ENCODE results near the gene SCAF4.

- TF ChIP-seq CTCF (conservative IDR thresholded peaks at IDR 0.05; ENCODE audit: low read length) (no peak), EZH2phosphoT487 (IDR thresholded peaks at IDR 0.05; ENCODE audit: borderline replicate concordance, low read depth, low read length) (no peak)
Measured at GRCh38 chr21:31713973-31714740, 17.8 kb downstream of the SCAF4 start.
